Liver (tissue), 3 donors: ENCODE measurements around the gene GNAT1.

ENCODE experiments used
- EGR1 ChIP-seq, 2 donors: IDR thresholded peaks; 2 replicates each; pipeline ENCODE4 v1.6.1; 2016 to 2018; ENCODE audit warnings: antibody characterized with exemption in 2 of 2, low read depth in 2 of 2
- HNF4G ChIP-seq: IDR thresholded peaks from 2 replicates; pipeline ENCODE4 v1.6.1; 2016; ENCODE audit warnings: antibody characterized with exemption
- JUND ChIP-seq, 2 donors: IDR thresholded peaks; 2 replicates each; pipeline ENCODE4 v1.6.1; 2016; ENCODE audit warnings: antibody characterized with exemption in 2 of 2
- RAD21 ChIP-seq, 2 donors: IDR thresholded peaks; 2 replicates each; pipeline ENCODE4 v1.6.1; 2016; ENCODE audit warnings: antibody characterized with exemption in 2 of 2, mild to moderate bottlenecking in 2 of 2
- SP1 ChIP-seq: IDR thresholded peaks from 2 replicates; pipeline ENCODE4 v1.6.1; 2018; ENCODE audit warnings: antibody characterized with exemption, mild to moderate bottlenecking
- TAF1 ChIP-seq: conservative IDR thresholded peaks from 2 replicates; pipeline ENCODE4 v1.6.1; 2016; ENCODE audit warnings: antibody characterized with exemption, mild to moderate bottlenecking
- YY1 ChIP-seq: IDR thresholded peaks from 2 replicates; pipeline ENCODE4 v1.6.1; 2016; ENCODE audit warnings: antibody characterized with exemption, mild to moderate bottlenecking
- TF ChIP-seq, protein P1 (sequence below): fragments of 150-350 bp; IDR thresholded peaks from 2 replicates; pipeline ENCODE4 v1.5.1; 2017; ENCODE audit warnings: improper control_type of control experiment, low read depth, low read length; ENCODE audit not compliant: missing input control
- TF ChIP-seq, protein P2 (sequence below): IDR thresholded peaks from 2 replicates; pipeline ENCODE4 v1.6.1; 2016; ENCODE audit warnings: antibody characterized with exemption, mild to moderate bottlenecking
- TF ChIP-seq, protein P3 (sequence below): IDR thresholded peaks from 2 replicates; pipeline ENCODE4 v1.6.1; 2016; ENCODE audit warnings: antibody characterized with exemption
- TF ChIP-seq, protein P4 (sequence below): IDR thresholded peaks from 2 replicates; pipeline ENCODE4 v1.6.1; 2016; ENCODE audit warnings: antibody characterized with exemption
- TF ChIP-seq, protein P5 (sequence below): IDR thresholded peaks from 2 replicates; pipeline ENCODE4 v1.6.1; 2016; ENCODE audit warnings: antibody characterized with exemption
- donor health status: healthy.
- donor health status: healthy.

DNA sequence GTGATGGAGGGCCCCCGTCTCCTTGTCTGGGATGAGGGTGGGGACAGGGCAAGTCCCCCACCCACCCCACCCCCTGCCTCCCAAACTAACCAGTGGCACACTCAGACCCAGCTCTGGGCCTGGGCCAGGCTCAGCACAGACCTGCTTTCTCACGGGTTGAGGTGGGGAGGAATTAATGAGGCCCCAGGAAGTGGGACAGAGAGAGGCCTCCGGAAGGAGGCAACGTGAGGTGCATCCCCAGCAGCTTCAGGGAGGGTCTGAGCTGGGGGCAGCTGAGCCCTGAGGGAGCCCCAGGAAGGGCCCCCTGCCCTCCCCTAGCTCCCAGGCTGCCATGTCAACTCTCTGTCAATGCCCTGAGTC, 29.6 kb downstream of the GNAT1 start:
- TF ChIP-seq, protein P1, sequence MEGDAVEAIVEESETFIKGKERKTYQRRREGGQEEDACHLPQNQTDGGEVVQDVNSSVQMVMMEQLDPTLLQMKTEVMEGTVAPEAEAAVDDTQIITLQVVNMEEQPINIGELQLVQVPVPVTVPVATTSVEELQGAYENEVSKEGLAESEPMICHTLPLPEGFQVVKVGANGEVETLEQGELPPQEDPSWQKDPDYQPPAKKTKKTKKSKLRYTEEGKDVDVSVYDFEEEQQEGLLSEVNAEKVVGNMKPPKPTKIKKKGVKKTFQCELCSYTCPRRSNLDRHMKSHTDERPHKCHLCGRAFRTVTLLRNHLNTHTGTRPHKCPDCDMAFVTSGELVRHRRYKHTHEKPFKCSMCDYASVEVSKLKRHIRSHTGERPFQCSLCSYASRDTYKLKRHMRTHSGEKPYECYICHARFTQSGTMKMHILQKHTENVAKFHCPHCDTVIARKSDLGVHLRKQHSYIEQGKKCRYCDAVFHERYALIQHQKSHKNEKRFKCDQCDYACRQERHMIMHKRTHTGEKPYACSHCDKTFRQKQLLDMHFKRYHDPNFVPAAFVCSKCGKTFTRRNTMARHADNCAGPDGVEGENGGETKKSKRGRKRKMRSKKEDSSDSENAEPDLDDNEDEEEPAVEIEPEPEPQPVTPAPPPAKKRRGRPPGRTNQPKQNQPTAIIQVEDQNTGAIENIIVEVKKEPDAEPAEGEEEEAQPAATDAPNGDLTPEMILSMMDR = no peak
- TF ChIP-seq JUND (IDR thresholded peaks at IDR 0.05) = no peak
- TF ChIP-seq, protein P2, sequence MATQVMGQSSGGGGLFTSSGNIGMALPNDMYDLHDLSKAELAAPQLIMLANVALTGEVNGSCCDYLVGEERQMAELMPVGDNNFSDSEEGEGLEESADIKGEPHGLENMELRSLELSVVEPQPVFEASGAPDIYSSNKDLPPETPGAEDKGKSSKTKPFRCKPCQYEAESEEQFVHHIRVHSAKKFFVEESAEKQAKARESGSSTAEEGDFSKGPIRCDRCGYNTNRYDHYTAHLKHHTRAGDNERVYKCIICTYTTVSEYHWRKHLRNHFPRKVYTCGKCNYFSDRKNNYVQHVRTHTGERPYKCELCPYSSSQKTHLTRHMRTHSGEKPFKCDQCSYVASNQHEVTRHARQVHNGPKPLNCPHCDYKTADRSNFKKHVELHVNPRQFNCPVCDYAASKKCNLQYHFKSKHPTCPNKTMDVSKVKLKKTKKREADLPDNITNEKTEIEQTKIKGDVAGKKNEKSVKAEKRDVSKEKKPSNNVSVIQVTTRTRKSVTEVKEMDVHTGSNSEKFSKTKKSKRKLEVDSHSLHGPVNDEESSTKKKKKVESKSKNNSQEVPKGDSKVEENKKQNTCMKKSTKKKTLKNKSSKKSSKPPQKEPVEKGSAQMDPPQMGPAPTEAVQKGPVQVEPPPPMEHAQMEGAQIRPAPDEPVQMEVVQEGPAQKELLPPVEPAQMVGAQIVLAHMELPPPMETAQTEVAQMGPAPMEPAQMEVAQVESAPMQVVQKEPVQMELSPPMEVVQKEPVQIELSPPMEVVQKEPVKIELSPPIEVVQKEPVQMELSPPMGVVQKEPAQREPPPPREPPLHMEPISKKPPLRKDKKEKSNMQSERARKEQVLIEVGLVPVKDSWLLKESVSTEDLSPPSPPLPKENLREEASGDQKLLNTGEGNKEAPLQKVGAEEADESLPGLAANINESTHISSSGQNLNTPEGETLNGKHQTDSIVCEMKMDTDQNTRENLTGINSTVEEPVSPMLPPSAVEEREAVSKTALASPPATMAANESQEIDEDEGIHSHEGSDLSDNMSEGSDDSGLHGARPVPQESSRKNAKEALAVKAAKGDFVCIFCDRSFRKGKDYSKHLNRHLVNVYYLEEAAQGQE = no peak
- TF ChIP-seq SP1 = no peak
- TF ChIP-seq, protein P3, sequence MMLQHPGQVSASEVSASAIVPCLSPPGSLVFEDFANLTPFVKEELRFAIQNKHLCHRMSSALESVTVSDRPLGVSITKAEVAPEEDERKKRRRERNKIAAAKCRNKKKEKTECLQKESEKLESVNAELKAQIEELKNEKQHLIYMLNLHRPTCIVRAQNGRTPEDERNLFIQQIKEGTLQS = no peak
- TF ChIP-seq TAF1 = no peak
- TF ChIP-seq YY1 = no peak
- TF ChIP-seq, protein P4, sequence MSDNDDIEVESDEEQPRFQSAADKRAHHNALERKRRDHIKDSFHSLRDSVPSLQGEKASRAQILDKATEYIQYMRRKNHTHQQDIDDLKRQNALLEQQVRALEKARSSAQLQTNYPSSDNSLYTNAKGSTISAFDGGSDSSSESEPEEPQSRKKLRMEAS = no peak
- TF ChIP-seq, protein P5, sequence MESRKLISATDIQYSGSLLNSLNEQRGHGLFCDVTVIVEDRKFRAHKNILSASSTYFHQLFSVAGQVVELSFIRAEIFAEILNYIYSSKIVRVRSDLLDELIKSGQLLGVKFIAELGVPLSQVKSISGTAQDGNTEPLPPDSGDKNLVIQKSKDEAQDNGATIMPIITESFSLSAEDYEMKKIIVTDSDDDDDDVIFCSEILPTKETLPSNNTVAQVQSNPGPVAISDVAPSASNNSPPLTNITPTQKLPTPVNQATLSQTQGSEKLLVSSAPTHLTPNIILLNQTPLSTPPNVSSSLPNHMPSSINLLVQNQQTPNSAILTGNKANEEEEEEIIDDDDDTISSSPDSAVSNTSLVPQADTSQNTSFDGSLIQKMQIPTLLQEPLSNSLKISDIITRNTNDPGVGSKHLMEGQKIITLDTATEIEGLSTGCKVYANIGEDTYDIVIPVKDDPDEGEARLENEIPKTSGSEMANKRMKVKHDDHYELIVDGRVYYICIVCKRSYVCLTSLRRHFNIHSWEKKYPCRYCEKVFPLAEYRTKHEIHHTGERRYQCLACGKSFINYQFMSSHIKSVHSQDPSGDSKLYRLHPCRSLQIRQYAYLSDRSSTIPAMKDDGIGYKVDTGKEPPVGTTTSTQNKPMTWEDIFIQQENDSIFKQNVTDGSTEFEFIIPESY = no peak
- no peak for TF ChIP-seq EGR1 (IDR thresholded peaks at IDR 0.05; ENCODE audit: low read depth in 2 of 2)
- TF ChIP-seq HNF4G = no peak
- TF ChIP-seq RAD21 (IDR thresholded peaks at IDR 0.05) = no peak
